SU-DHL-6 (cell line): Measurements from ENCODE around the gene RXRB.
"Not testable (repeated sequence)": the region's sequence is repeated elsewhere in the genome, so short reads cannot be mapped to it uniquely, and the experiment has no call there.

Experiments used
- H2AFZ ChIP-seq: fragments of 200-600 bp; sonication (generic); 2 replicates; pipeline ENCODE4 v1.6.1; 2014; ENCODE audit warnings: low read depth, mild to moderate bottlenecking, moderate library complexity, mixed read lengths, antibody characterized with exemption, low read length; ENCODE audit not compliant: severe bottlenecking
- H3F3A ChIP-seq: fragments of 200-600 bp; shearing (Covaris generic); 2 replicates; pipeline ENCODE4 v1.6.0; 2016; ENCODE audit warnings: antibody characterized with exemption, mild to moderate bottlenecking; ENCODE audit not compliant: insufficient read depth
- H3K27ac ChIP-seq: fragments of 200-600 bp; sonication (generic); 2 replicates; pipeline ENCODE4 v1.5.1; 2016; ENCODE audit warnings: low read depth, mild to moderate bottlenecking, low read length, moderate library complexity, mixed read lengths
- H3K27me3 ChIP-seq: fragments of 200-600 bp; sonication (generic), shearing (Covaris generic); 2 replicates; pipeline ENCODE4 v1.6.0; 2014; ENCODE audit warnings: mild to moderate bottlenecking, low read length
- H3K36me3 ChIP-seq: fragments of 200-600 bp; sonication (generic); 2 replicates; pipeline ENCODE4 v1.6.1; 2014; ENCODE audit warnings: mild to moderate bottlenecking, low read length, mixed read lengths
- H3K4me2 ChIP-seq: fragments of 300-600, 200-600 bp; shearing (Covaris generic), sonication (generic); 2 replicates; pipeline ENCODE4 v1.6.0; 2014; ENCODE audit warnings: low read length, low read depth, mild to moderate bottlenecking; ENCODE audit not compliant: poor library complexity, severe bottlenecking
- H3K4me3 ChIP-seq: fragments of 200-600 bp; sonication (generic); 2 replicates; pipeline ENCODE4 v1.5.1; 2014; ENCODE audit warnings: antibody characterized with exemption, low read length, mild to moderate bottlenecking, mixed read lengths; ENCODE audit not compliant: insufficient read depth, poor library complexity, severe bottlenecking
- H3K79me2 ChIP-seq: fragments of 200-600 bp; sonication (generic); 2 replicates; pipeline ENCODE4 v1.6.1; 2014; ENCODE audit warnings: mild to moderate bottlenecking, low read length, moderate library complexity; ENCODE audit not compliant: insufficient read depth
- H3K9ac ChIP-seq: fragments of 200-600 bp; sonication (generic); 2 replicates; pipeline ENCODE4 v1.7.0; 2014; ENCODE audit warnings: mild to moderate bottlenecking, low read length
- H3K9me2 ChIP-seq: fragments of 200-600 bp; sonication (generic); replicated peaks from 2 replicates; pipeline ENCODE4 v1.6.1; 2014; ENCODE audit warnings: low read length; ENCODE audit not compliant: insufficient read depth
- H3K9me3 ChIP-seq: fragments of 200-600 bp; sonication (generic); 2 replicates; pipeline ENCODE4 v1.6.1; 2014; ENCODE audit warnings: low read length, mixed read lengths; ENCODE audit not compliant: insufficient read depth
- H4K20me1 ChIP-seq: fragments of 200-600 bp; sonication (generic); 2 replicates; pipeline ENCODE4 v1.6.1; 2014; ENCODE audit warnings: low read depth, mild to moderate bottlenecking, antibody characterized with exemption, low read length, moderate library complexity, mixed read lengths
- CTCF ChIP-seq: fragments of 200-600 bp; sonication (generic); IDR thresholded peaks from one replicate; pipeline ENCODE4 v1.5.1; 2017; ENCODE audit warnings: antibody characterized with exemption, mild to moderate bottlenecking, low read length, moderate library complexity; ENCODE audit not compliant: insufficient read depth, poor library complexity, severe bottlenecking
- EZH2phosphoT487 ChIP-seq: fragments of 200-600 bp; sonication (generic), shearing (Covaris generic); conservative IDR thresholded peaks from 2 replicates; pipeline ENCODE4 v1.6.1; 2018; ENCODE audit warnings: mild to moderate bottlenecking, antibody characterized with exemption, low read length, moderate library complexity, mixed read lengths

RXRB gene

GRCh38 chr6:33235221-33235634, 34.8 kb upstream of the RXRB start:
- Histone ChIP-seq H3K9ac (no peak overlapping the region), H3K4me3 (no peak overlapping the region), H3K9me3 (no peaks in the 10 kb centered on the region), H3K4me2 (no peak overlapping the region), H3K27me3 (no peaks in the 10 kb centered on the region), H4K20me1 (no peaks in the 10 kb centered on the region), H3K79me2 (no peaks in the 10 kb centered on the region), H3K27ac (no peak overlapping the region), H3F3A (no peaks in the 10 kb centered on the region), H3K9me2 (no peaks in the 10 kb centered on the region), H3K36me3 (no peaks in the 10 kb centered on the region), H2AFZ (no peak overlapping the region)
- TF ChIP-seq CTCF, result no peak
- TF ChIP-seq EZH2phosphoT487, result no peak

- not testable (repeated sequence) for H3K36me3 ChIP-seq, H3K27me3 ChIP-seq, H3K4me2 ChIP-seq, H4K20me1 ChIP-seq, H3F3A ChIP-seq, H3K9ac ChIP-seq, H3K9me2 ChIP-seq, H3K9me3 ChIP-seq, H2AFZ ChIP-seq, H3K27ac ChIP-seq, H3K79me2 ChIP-seq, H3K4me3 ChIP-seq
Measured at GRCh38 chr6:33226503-33227120, 26.1 kb upstream of the RXRB start.

GRCh38 chr6:33217681-33218080, 17.2 kb upstream of the RXRB start:
- H3K9ac ChIP-seq, result no peak overlapping the region
- no peaks in the 10 kb centered on the region for H3F3A ChIP-seq
- H3K9me2 ChIP-seq, result no peaks in the 10 kb centered on the region
- no peak overlapping the region for H2AFZ ChIP-seq
- no peaks in the 10 kb centered on the region for H4K20me1 ChIP-seq
- H3K27ac ChIP-seq, result no peak overlapping the region
- H3K4me3 ChIP-seq, result no peak overlapping the region
- no peaks in the 10 kb centered on the region for H3K9me3 ChIP-seq
- H3K36me3 ChIP-seq, result no peaks in the 10 kb centered on the region
- no peak for TF ChIP-seq CTCF
- TF ChIP-seq EZH2phosphoT487, result no peak
- H3K27me3 ChIP-seq, result no peaks in the 10 kb centered on the region; the same call in 1 of the 2 replicates
- H3K79me2 ChIP-seq, result no peaks in the 10 kb centered on the region
- H3K4me2 ChIP-seq, result no peak overlapping the region

- no peak overlapping the region for H3K27ac ChIP-seq
- H3K9ac ChIP-seq, result no peak overlapping the region
- H3K36me3 ChIP-seq, result no peaks in the 10 kb centered on the region
- H3F3A ChIP-seq, result no peaks in the 10 kb centered on the region
- no peaks in the 10 kb centered on the region for H4K20me1 ChIP-seq
- H2AFZ ChIP-seq, result no peak overlapping the region
- no peaks in the 10 kb centered on the region for H3K79me2 ChIP-seq
- no peaks in the 10 kb centered on the region for H3K9me3 ChIP-seq
- H3K27me3 ChIP-seq, result no peaks in the 10 kb centered on the region; the same call in 1 of the 2 replicates
- no peaks in the 10 kb centered on the region for H3K9me2 ChIP-seq
- TF ChIP-seq EZH2phosphoT487 (no peak), CTCF (no peak)
- no peak overlapping the region for H3K4me2 ChIP-seq
- H3K4me3 ChIP-seq, result no peak overlapping the region
Measured at GRCh38 chr6:33217246-33217645, 16.8 kb upstream of the RXRB start.
